ENCODE measurements around the gene MTARC1.

The MTARC1 gene

DNA sequence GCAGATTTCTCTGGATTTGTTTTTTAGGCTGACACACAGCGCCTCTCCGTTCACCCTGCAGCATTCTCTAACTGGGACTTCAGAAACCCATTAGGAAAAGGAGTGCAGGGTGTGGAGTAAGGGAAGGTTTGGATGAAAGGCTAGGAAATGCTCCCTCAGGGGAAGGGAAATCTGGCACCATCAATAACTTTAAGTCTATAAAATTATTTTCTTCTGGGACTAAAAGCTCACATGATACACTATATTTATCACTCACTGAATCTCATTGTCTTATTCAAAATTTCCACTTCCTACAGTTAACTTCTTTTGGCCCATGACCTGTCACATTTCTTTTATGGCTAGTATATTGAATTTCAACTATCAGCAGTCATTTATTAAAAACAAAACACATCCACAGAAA, 46.7 kb downstream of the MTARC1 start:
- DNase-seq (ENCODE audit: low read depth) = no peak

GRCh38 chr1:220834155-220834870, 47.6 kb downstream of the MTARC1 start:
- DNase-seq (ENCODE audit: low read depth) = no peak

All from iris pigment epithelial cell (primary cell).